PC-9 (cell line): Measurements from ENCODE around the gene IRF8. TPM values are rescaled to one million over a fixed set of nuclear protein-coding genes. Genes with fewer than 3 reads are reported as not detected.

ENCODE experiments used
- BruUV-seq: library from RNA; stranded (reverse); fragments of 400-500 nt; replicated peaks from 2 replicates; lab custom pipeline; 2021; lab: Mats Ljungman, UMichigan
- CTCF ChIA-PET: fragments of 300-600 bp; sonication (Branson Sonifier 250); formaldehyde crosslinking; loops from one replicate; lab custom pipeline; 2022; ENCODE audit warnings: antibody characterized with exemption; lab: Charles Lee
- POLR2A ChIA-PET: fragments of 300-600 bp; sonication (Branson Sonifier 250); formaldehyde crosslinking; loops from one replicate; lab custom pipeline; 2022; ENCODE audit warnings: antibody characterized with exemption; ENCODE audit not compliant: unreplicated experiment; lab: Charles Lee
- DNase-seq, 2 experiments: peaks; one replicate each; pipeline versions ENCODE4 v3.0.0 to v3.0.0-alpha.2; 2015 to 2022; ENCODE audit warnings: mixed read lengths in 1 of 2
- H2AFZ ChIP-seq: fragments of 200-600 bp; sonication (generic); 2 replicates; pipeline ENCODE4 v1.8.1; 2017; ENCODE audit warnings: antibody characterized with exemption
- H3F3A ChIP-seq: fragments of 200-600 bp; sonication (generic); 2 replicates; pipeline ENCODE4 v1.8.1; 2017; ENCODE audit warnings: antibody characterized with exemption, mild to moderate bottlenecking, low read depth; ENCODE audit not compliant: insufficient read depth
- H3K27ac ChIP-seq: fragments of 200-600 bp; sonication (generic); 2 replicates; pipeline ENCODE4 v1.6.1; 2016; ENCODE audit warnings: mixed run types
- H3K27me3 ChIP-seq: fragments of 200-600 bp; sonication (generic); 2 replicates; pipeline ENCODE4 v1.6.1; 2016; ENCODE audit warnings: low read depth, mixed run types; ENCODE audit not compliant: insufficient read depth
- H3K36me3 ChIP-seq: fragments of 200-600 bp; sonication (generic); 2 replicates; pipeline ENCODE4 v1.6.1; 2016; ENCODE audit warnings: low read depth, mixed run types
- H3K4me1 ChIP-seq: fragments of 200-600 bp; sonication (generic); replicated peaks from 2 replicates; pipeline ENCODE4 v1.6.1; 2016; ENCODE audit warnings: mixed run types; ENCODE audit not compliant: insufficient read depth
- H3K4me2 ChIP-seq: fragments of 200-600 bp; sonication (generic); 2 replicates; pipeline ENCODE4 v1.6.1; 2017; ENCODE audit warnings: mixed run types
- H3K4me3 ChIP-seq: fragments of 200-600 bp; sonication (generic); 2 replicates; pipeline ENCODE4 v1.6.1; 2016; ENCODE audit warnings: mixed run types
- H3K79me2 ChIP-seq: fragments of 200-600 bp; sonication (generic); 2 replicates; pipeline ENCODE4 v1.6.1; 2017; ENCODE audit warnings: low read depth, mixed run types
- H3K9me2 ChIP-seq: fragments of 200-600 bp; sonication (generic); 2 replicates; pipeline ENCODE4 v1.8.1; 2017; ENCODE audit warnings: mild to moderate bottlenecking; ENCODE audit not compliant: insufficient read depth
- H3K9me3 ChIP-seq: fragments of 200-600 bp; sonication (generic); 2 replicates; pipeline ENCODE4 v1.8.1; 2016; ENCODE audit warnings: low read depth; ENCODE audit not compliant: insufficient read depth
- H4K20me1 ChIP-seq: fragments of 200-600 bp; sonication (generic); 2 replicates; pipeline ENCODE4 v1.8.1; 2017; ENCODE audit not compliant: insufficient read depth
- EZH2 ChIP-seq: fragments of 200-600 bp; sonication (generic); IDR thresholded peaks from 2 replicates; pipeline ENCODE4 v1.8.0; 2017; ENCODE audit warnings: antibody characterized with exemption, low read depth
- intact Hi-C: fragments of 100-400 bp; cut with micrococcal nuclease; formaldehyde crosslinking; loops from one replicate; pipeline ENCODE4 v1.10.0; 2022; ENCODE audit not compliant: unreplicated experiment
- total RNA-seq: library from RNA; stranded (reverse); gene quantifications from 2 replicates; pipeline ENCODE4 v1.2.3, GENCODE V29; 2021
- TF ChIP-seq, protein P1 (sequence below): fragments of 200-600 bp; sonication (generic); conservative IDR thresholded peaks from 2 replicates; pipeline ENCODE4 v1.6.1; 2017; ENCODE audit warnings: mixed run types, antibody characterized with exemption, mild to moderate bottlenecking, moderate library complexity

Gene IRF8
- total RNA-seq, 1 experiment from 2014 or later = not detected

GRCh38 chr16:85864965-85865364, 34.0 kb upstream of the IRF8 start:
- Histone ChIP-seq H3K4me2 (no peak overlapping the region), H3K9me3 (no peaks in the 10 kb centered on the region; the same call in 1 of the 2 replicates), H2AFZ (no peak overlapping the region), H3K27ac (no peak overlapping the region), H3K9me2 (no peaks in the 10 kb centered on the region), H3K79me2 (no peaks in the 10 kb centered on the region), H3K4me1 (no peaks in the 10 kb centered on the region), H3K36me3 (no peaks in the 10 kb centered on the region), H3K4me3 (no peak overlapping the region), H4K20me1 (no peaks in the 10 kb centered on the region), H3K27me3 (peaks cover 91% of the 10 kb centered on the region), H3F3A (no peaks in the 10 kb centered on the region)
- ChIA-PET POLR2A (no interaction called here), CTCF (no interaction called here)
- no peak for DNase-seq
- intact Hi-C loops = no loop called here
- TF ChIP-seq EZH2 = no peak
- TF ChIP-seq, protein P1, sequence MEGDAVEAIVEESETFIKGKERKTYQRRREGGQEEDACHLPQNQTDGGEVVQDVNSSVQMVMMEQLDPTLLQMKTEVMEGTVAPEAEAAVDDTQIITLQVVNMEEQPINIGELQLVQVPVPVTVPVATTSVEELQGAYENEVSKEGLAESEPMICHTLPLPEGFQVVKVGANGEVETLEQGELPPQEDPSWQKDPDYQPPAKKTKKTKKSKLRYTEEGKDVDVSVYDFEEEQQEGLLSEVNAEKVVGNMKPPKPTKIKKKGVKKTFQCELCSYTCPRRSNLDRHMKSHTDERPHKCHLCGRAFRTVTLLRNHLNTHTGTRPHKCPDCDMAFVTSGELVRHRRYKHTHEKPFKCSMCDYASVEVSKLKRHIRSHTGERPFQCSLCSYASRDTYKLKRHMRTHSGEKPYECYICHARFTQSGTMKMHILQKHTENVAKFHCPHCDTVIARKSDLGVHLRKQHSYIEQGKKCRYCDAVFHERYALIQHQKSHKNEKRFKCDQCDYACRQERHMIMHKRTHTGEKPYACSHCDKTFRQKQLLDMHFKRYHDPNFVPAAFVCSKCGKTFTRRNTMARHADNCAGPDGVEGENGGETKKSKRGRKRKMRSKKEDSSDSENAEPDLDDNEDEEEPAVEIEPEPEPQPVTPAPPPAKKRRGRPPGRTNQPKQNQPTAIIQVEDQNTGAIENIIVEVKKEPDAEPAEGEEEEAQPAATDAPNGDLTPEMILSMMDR = no peak
- BruUV-seq = no TSS peak

- H4K20me1 ChIP-seq = no peaks in the 10 kb centered on the region
- no peak overlapping the region for H3K4me2 ChIP-seq
- H3K9me2 ChIP-seq = no peaks in the 10 kb centered on the region
- no peak for DNase-seq
- POLR2A ChIA-PET = no interaction called here
- no peaks in the 10 kb centered on the region for H3K4me1 ChIP-seq
- peaks cover 91% of the 10 kb centered on the region for H3K27me3 ChIP-seq
- H3K9me3 ChIP-seq = no peaks in the 10 kb centered on the region; the same call in 1 of the 2 replicates
- CTCF ChIA-PET = no interaction called here
- no peak overlapping the region for H3K4me3 ChIP-seq
- H3F3A ChIP-seq = no peaks in the 10 kb centered on the region
- H3K36me3 ChIP-seq = no peaks in the 10 kb centered on the region
- no peak for TF ChIP-seq EZH2
- TF ChIP-seq, protein P1 = no peak
- intact Hi-C loops = no loop called here
- no peak overlapping the region for H3K27ac ChIP-seq
- H2AFZ ChIP-seq = no peak overlapping the region
- no peaks in the 10 kb centered on the region for H3K79me2 ChIP-seq
- BruUV-seq = no TSS peak
Measured at GRCh38 chr16:85867189-85867588, 31.8 kb upstream of the IRF8 start.

- H3K9me2 ChIP-seq = no peaks in the 10 kb centered on the region
- H3K36me3 ChIP-seq = no peaks in the 10 kb centered on the region
- TF ChIP-seq EZH2 = no peak
- TF ChIP-seq, protein P1 = no peak
- no peaks in the 10 kb centered on the region for H3K4me1 ChIP-seq
- H3K79me2 ChIP-seq = no peaks in the 10 kb centered on the region
- H3K4me3 ChIP-seq = no peak overlapping the region
- H4K20me1 ChIP-seq = no peaks in the 10 kb centered on the region
- H3K27me3 ChIP-seq = peaks cover 92% of the 10 kb centered on the region
- CTCF ChIA-PET = no interaction called here
- no peak overlapping the region for H2AFZ ChIP-seq
- POLR2A ChIA-PET = no interaction called here
- no peak overlapping the region for H3K4me2 ChIP-seq
- no TSS peak for BruUV-seq
- H3K27ac ChIP-seq = no peak overlapping the region
- H3F3A ChIP-seq = no peaks in the 10 kb centered on the region
- no peaks in the 10 kb centered on the region; the same call in 1 of the 2 replicates for H3K9me3 ChIP-seq
- intact Hi-C loops = no loop called here
- no peak for DNase-seq
Measured at GRCh38 chr16:85868495-85868894, 30.5 kb upstream of the IRF8 start.
